ENCODE measurements around the gene TRA2B.

DNA sequence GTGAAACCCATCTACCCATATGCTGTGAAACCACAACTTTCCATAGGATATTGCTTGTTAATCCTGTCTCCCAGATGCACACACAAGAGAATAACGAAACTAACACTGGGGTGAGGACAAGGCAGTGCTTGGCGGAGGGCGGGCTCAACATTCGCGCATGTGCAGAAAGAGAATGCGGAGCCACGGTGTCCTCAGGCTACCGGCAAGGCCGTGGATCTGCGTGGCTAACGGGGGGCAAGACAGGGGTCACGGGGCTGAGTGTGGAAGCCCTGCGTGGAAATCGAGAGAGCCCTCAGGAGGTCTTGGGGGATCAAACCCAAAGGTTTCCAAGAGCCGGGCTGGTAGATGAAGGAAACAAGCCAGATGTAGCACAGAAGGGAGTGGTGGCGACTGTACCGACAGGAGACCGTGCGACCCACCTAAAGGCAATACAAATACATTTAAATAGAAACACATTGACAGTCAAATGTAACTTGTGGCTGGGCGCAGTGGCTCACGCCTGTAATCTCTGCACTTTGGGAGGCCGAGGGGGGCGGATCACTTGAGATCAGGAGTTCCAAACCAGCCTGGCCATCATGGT lies 48.5 kb upstream of the TRA2B start:
- TF ChIP-seq CTCF (IDR thresholded peaks at IDR 0.05 in 8 of 11, conservative IDR thresholded peaks at IDR 0.05 in 3 of 11) (no peak), POLR2A (IDR thresholded peaks at IDR 0.05) (no peak)
